Neural progenitor cell (in vitro differentiated cells): Measurements from ENCODE around the gene SMIM35. TPM values are rescaled to one million over a fixed set of nuclear protein-coding genes. Genes with fewer than 3 reads are reported as not detected.

Source experiments
- DNase-seq: peaks from one replicate; pipeline ENCODE4 v3.0.0-alpha.2; 2016; ENCODE audit warnings: low spot score
- H2AFZ ChIP-seq: fragments of 200-600 bp; sonication (generic); replicated peaks from 2 replicates; pipeline ENCODE4 v1.6.1; 2016; ENCODE audit warnings: antibody characterized with exemption
- H3F3A ChIP-seq: fragments of 200-600 bp; sonication (generic); 2 replicates; pipeline ENCODE4 v1.6.1; 2016; ENCODE audit warnings: antibody characterized with exemption, low read depth
- H3K27ac ChIP-seq: fragments of 200-600 bp; sonication (generic); 2 replicates; pipeline ENCODE4 v1.5.1; 2016; ENCODE audit warnings: mild to moderate bottlenecking
- H3K27me3 ChIP-seq: fragments of 200-600 bp; sonication (generic); 2 replicates; pipeline ENCODE4 v1.6.1; 2016; ENCODE audit warnings: mild to moderate bottlenecking, moderate library complexity
- H3K36me3 ChIP-seq: fragments of 200-600 bp; sonication (generic); 2 replicates; pipeline ENCODE4 v1.5.1; 2016
- H3K4me1 ChIP-seq: fragments of 200-600 bp; sonication (generic); 2 replicates; pipeline ENCODE4 v1.6.1; 2016; ENCODE audit warnings: mixed run types
- H3K4me2 ChIP-seq: fragments of 200-600 bp; sonication (generic); 2 replicates; pipeline ENCODE4 v1.6.1; 2016
- H3K4me3 ChIP-seq: fragments of 200-600 bp; sonication (generic); 2 replicates; pipeline ENCODE4 v1.5.1; 2016
- H3K79me2 ChIP-seq: fragments of 200-600 bp; sonication (generic); 2 replicates; pipeline ENCODE4 v1.6.1; 2016; ENCODE audit warnings: low read depth
- H3K9ac ChIP-seq: fragments of 200-600 bp; sonication (generic); 2 replicates; pipeline ENCODE4 v1.6.1; 2016
- H3K9me3 ChIP-seq: fragments of 200-600 bp; sonication (generic); 2 replicates; pipeline ENCODE4 v1.5.1; 2016; ENCODE audit warnings: low read depth
- H4K20me1 ChIP-seq: fragments of 200-600 bp; sonication (generic); 2 replicates; pipeline ENCODE4 v1.6.1; 2016; ENCODE audit warnings: low read depth
- H3K27ac Mint-ChIP-seq: 3 replicates; pipeline ENCODE4 v1.8.0; 2021; ENCODE audit warnings: mixed read lengths
- H3K27me3 Mint-ChIP-seq: 2 replicates; pipeline ENCODE4 v1.8.0; 2022; ENCODE audit warnings: low read depth, mild to moderate bottlenecking, inconsistent platforms, moderate library complexity, mixed read lengths; ENCODE audit not compliant: insufficient read depth
- H3K36me3 Mint-ChIP-seq: 3 replicates; pipeline ENCODE4 v1.8.0; 2021; ENCODE audit warnings: mixed read lengths
- H3K4me1 Mint-ChIP-seq: 3 replicates; pipeline ENCODE4 v1.8.0; 2021; ENCODE audit warnings: mixed read lengths
- H3K4me3 Mint-ChIP-seq: 3 replicates; pipeline ENCODE4 v1.8.0; 2021; ENCODE audit warnings: mild to moderate bottlenecking, moderate library complexity, mixed read lengths
- H3K9me3 Mint-ChIP-seq: 3 replicates; pipeline ENCODE4 v1.8.0; 2020; ENCODE audit warnings: mixed read lengths
- CTCF ChIP-seq: fragments of 200-600 bp; sonication (generic); IDR thresholded peaks from 2 replicates; pipeline ENCODE4 v1.5.1; 2017; ENCODE audit warnings: antibody characterized with exemption, mild to moderate bottlenecking
- EZH2 ChIP-seq: fragments of 200-600 bp; sonication (generic); IDR thresholded peaks from 2 replicates; pipeline ENCODE4 v1.6.1; 2017; ENCODE audit warnings: antibody characterized with exemption, mild to moderate bottlenecking, moderate library complexity
- EZH2phosphoT487 ChIP-seq: fragments of 200-600 bp; sonication (generic); IDR thresholded peaks from 2 replicates; pipeline ENCODE4 v1.6.1; 2017; ENCODE audit warnings: antibody characterized with exemption
- total RNA-seq: library from RNA; depleted of rRNA; stranded (reverse); fragments of >200 nt; gene quantifications from 2 replicates; pipeline ENCODE4 v1.2.3, GENCODE V29; 2015; ENCODE audit warnings: low replicate concordance

The SMIM35 gene
- total RNA-seq, 1 donor from 2014 or later, result not detected

- no peaks in the 10 kb centered on the region for H3K9me3 Mint-ChIP-seq
- peaks cover 8% of the 10 kb centered on the region for H3K27me3 ChIP-seq
- DNase-seq, result no peak
- peaks cover 16% of the 10 kb centered on the region for H3K27me3 Mint-ChIP-seq
- peak overlapping the region; percentile 58 for H3K27ac Mint-ChIP-seq
- no peak overlapping the region for H3K27ac ChIP-seq
- H3K79me2 ChIP-seq, result no peaks in the 10 kb centered on the region
- no peaks in the 10 kb centered on the region for H3K36me3 Mint-ChIP-seq
- H3K36me3 ChIP-seq, result no peaks in the 10 kb centered on the region
- no peaks in the 10 kb centered on the region for H3K9me3 ChIP-seq
- no peak overlapping the region for H3K4me2 ChIP-seq
- no peaks in the 10 kb centered on the region for H4K20me1 ChIP-seq
- H3K4me1 ChIP-seq, result no peaks in the 10 kb centered on the region
- H3K9ac ChIP-seq, result no peak overlapping the region
- no peak overlapping the region for H2AFZ ChIP-seq
- H3F3A ChIP-seq, result no peaks in the 10 kb centered on the region
- H3K4me1 Mint-ChIP-seq, result peaks cover 4% of the 10 kb centered on the region
- TF ChIP-seq EZH2, result no peak
- TF ChIP-seq EZH2phosphoT487, result no peak
- no peak for TF ChIP-seq CTCF
- H3K4me3 ChIP-seq, result no peak overlapping the region
- no peak overlapping the region for H3K4me3 Mint-ChIP-seq
Observed at GRCh38 chr11:118012083-118012669, 74.6 kb downstream of the SMIM35 start.

- no peak overlapping the region for H3K27ac Mint-ChIP-seq
- Histone ChIP-seq H3K4me2 (no peak overlapping the region), H3K79me2 (no peaks in the 10 kb centered on the region)
Observed at GRCh38 chr11:118010738-118011461, 75.9 kb downstream of the SMIM35 start.

GRCh38 chr11:118009864-118010737, 76.7 kb downstream of the SMIM35 start:
- H3K27me3 Mint-ChIP-seq, result peaks cover 5% of the 10 kb centered on the region
- Histone ChIP-seq H3K27ac (no peak overlapping the region), H2AFZ (no peak overlapping the region), H3K27me3 (peaks cover 8% of the 10 kb centered on the region), H3K4me1 (no peaks in the 10 kb centered on the region), H3F3A (no peaks in the 10 kb centered on the region), H3K79me2 (no peaks in the 10 kb centered on the region), H3K4me2 (no peak overlapping the region), H3K9me3 (no peaks in the 10 kb centered on the region), H3K9ac (no peak overlapping the region), H3K36me3 (no peaks in the 10 kb centered on the region), H4K20me1 (no peaks in the 10 kb centered on the region), H3K4me3 (no peak overlapping the region)
- DNase-seq, result no peak
- peaks cover 4% of the 10 kb centered on the region for H3K4me1 Mint-ChIP-seq
- no peak overlapping the region for H3K27ac Mint-ChIP-seq
- TF ChIP-seq EZH2phosphoT487, result no peak
- no peak for TF ChIP-seq CTCF
- no peak for TF ChIP-seq EZH2
- no peak overlapping the region for H3K4me3 Mint-ChIP-seq
- H3K36me3 Mint-ChIP-seq, result no peaks in the 10 kb centered on the region
- H3K9me3 Mint-ChIP-seq, result no peaks in the 10 kb centered on the region

More at GRCh38 chr11:118010738-118011461, 75.9 kb downstream of the SMIM35 start:
- Mint-ChIP-seq H3K4me3 (no peak overlapping the region), H3K9me3 (no peaks in the 10 kb centered on the region), H3K27me3 (peaks cover 10% of the 10 kb centered on the region), H3K36me3 (no peaks in the 10 kb centered on the region), H3K4me1 (peaks cover 4% of the 10 kb centered on the region)
- H3K4me3 ChIP-seq, result no peak overlapping the region
- no peaks in the 10 kb centered on the region for H4K20me1 ChIP-seq
- no peaks in the 10 kb centered on the region for H3K4me1 ChIP-seq
- no peak for TF ChIP-seq EZH2phosphoT487
- no peak for TF ChIP-seq EZH2
- TF ChIP-seq CTCF, result no peak
- no peak overlapping the region for H3K27ac ChIP-seq
- H3K36me3 ChIP-seq, result no peaks in the 10 kb centered on the region
- no peaks in the 10 kb centered on the region for H3K9me3 ChIP-seq
- H3K27me3 ChIP-seq, result peaks cover 8% of the 10 kb centered on the region
- no peaks in the 10 kb centered on the region for H3F3A ChIP-seq
- no peak for DNase-seq
- no peak overlapping the region for H3K9ac ChIP-seq
- no peak overlapping the region for H2AFZ ChIP-seq
